Subcutaneous adipose tissue (tissue), 4 donors: ENCODE measurements around the gene S100A5. TPM values are rescaled to one million over a fixed set of nuclear protein-coding genes. Genes with fewer than 3 reads are reported as not detected.

Experiments
- CTCF ChIP-seq: fragments of 450-650 bp; IDR thresholded peaks from one replicate; pipeline ENCODE4 v1.5.1; 2016; ENCODE audit warnings: low read depth, mild to moderate bottlenecking, control low read depth, antibody characterized with exemption, moderate library complexity
- total RNA-seq, 4 donors: library from RNA; depleted of rRNA; stranded (reverse); fragments of >200 nt; gene quantifications; one replicate each; pipeline ENCODE4 v1.1.0, GENCODE V29; 2016

Gene S100A5
- total RNA-seq, 4 donors from 2014 or later: not detected

GRCh38 chr1:153578490-153578889, 37.8 kb upstream of the S100A5 start:
- TF ChIP-seq CTCF: no peak

GRCh38 chr1:153577624-153578051, 36.9 kb upstream of the S100A5 start:
- TF ChIP-seq CTCF: no peak

- TF ChIP-seq CTCF: no peak
Measured at GRCh38 chr1:153577138-153577537, 36.4 kb upstream of the S100A5 start.

GRCh38 chr1:153573351-153573750, 32.6 kb upstream of the S100A5 start:
- no peak for TF ChIP-seq CTCF

GRCh38 chr1:153572569-153573015, 31.9 kb upstream of the S100A5 start:
- no peak for TF ChIP-seq CTCF

- TF ChIP-seq CTCF: no peak
Measured at GRCh38 chr1:153571706-153572105, 31.0 kb upstream of the S100A5 start.

GRCh38 chr1:153570874-153571273, 30.1 kb upstream of the S100A5 start:
- TF ChIP-seq CTCF: no peak
